Activated CD8-positive, alpha-beta memory T cell treated with anti-CD3 and anti-CD28 coated beads, Interleukin-2, amount 50 U/mL, for 1 hour (primary cell): Measurements from ENCODE around the gene RAP1GAP2.
"Not testable (repeated sequence)": the region's sequence is repeated elsewhere in the genome, so short reads cannot be mapped to it uniquely, and the experiment has no call there.

Experiments used
- DNase-seq: peaks from one replicate; pipeline ENCODE4 v3.0.0-alpha.2; 2020; ENCODE audit errors: extremely low read depth

RAP1GAP2 gene

DNA sequence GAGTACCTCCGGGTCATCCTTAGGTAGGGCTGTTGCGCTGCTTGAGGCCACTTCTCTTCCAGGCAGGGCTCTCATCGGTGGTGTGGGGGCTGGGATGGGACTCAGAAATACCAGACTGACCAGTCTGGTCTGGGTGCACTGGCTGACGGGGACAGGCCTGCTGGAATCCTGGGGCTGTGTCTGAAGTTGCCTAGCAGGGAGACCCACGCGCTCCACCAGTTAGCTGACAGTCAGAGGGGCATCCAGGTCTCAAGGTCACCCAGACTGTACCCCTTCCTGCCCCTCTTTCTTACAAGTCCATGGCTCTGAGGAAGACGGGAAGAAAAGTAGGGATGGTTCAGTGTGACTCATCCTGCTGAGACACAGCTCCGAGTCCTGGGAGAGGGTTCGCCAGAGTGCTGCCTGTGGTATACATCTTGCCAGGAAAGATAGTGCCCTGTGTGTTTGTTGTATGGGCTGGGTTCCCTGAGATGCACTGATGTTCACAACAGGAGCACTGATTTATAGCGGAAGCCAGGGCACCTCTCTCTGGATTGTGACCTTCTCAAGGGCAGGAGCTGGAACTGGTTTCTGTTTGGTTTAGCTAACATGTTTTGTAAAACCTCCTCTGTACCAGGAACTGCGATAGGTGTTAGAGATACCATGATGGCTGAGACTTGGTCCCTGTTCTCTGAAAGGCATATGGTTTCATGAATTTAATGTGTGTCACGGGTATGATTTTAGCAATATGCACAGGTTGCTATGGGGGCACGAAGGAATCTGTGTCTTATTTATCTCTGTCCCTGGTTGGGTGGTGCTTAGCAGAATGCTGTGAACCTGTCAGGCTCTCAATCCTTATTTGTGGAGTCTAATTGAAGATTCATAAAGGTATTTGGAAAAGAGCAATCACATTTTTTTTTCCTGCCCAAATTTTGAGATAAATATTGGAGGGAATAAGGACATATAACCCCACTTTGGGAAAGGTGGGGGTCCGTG, 169.7 kb downstream of the RAP1GAP2 start:
- DNase-seq, result no peak

DNA sequence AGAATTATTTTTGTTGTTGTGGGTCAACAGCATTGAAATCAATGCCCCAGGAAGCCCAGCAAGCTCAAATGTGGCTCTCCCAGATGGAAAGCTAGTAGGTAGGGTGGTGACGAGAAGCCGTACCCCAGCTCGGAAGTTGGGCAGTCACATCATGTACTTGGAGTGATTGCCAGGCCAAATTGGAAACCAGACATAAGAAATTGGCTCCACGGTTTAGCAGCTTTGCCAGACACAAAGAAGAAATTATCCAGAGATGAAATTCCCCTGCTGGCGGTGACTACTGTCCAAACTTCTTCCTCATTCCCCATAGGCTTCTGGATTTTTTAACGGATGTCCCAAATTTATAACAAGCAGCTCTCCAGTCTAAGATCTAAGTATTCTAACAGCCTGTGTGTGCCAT, 171.3 kb downstream of the RAP1GAP2 start:
- no peak for DNase-seq

DNA sequence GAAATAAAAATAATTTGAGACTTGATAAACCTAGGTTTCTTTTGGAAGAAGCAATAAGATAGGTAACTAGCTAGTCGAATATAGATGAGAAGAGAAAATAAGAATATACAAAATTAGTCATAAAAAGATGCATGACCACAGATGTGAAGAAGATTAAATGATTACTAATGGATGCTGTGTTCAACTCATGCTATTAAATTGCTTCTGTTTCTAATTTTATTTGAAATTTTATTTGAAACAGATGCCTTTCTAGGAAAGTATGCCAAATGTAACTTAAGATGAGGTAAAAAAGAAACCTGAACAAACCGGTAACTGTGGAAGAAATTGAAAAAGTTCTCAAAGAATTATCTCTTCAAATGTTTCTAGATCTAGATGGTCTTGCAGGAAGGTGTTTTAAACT, 175.6 kb downstream of the RAP1GAP2 start:
- no peak for DNase-seq

DNA sequence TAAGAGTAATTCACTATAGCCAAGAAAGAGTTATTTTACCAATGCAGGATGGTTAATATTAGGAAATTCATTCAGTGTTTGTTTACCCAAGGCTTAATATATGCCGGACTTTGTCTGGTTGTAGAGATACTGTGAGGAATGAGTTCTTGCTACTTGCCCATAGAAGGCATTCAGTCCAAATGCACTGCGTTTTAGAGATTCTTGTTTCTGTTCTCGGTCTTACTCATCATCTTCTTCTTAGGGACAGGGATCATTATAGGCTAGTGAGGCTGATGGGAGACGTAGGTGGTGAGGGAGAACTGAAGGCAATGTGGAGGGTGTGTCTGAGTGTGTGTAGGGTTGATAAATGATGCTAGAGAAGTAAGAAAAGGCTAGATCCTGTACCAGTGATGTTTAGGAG, 176.5 kb downstream of the RAP1GAP2 start:
- DNase-seq, result no peak

DNA sequence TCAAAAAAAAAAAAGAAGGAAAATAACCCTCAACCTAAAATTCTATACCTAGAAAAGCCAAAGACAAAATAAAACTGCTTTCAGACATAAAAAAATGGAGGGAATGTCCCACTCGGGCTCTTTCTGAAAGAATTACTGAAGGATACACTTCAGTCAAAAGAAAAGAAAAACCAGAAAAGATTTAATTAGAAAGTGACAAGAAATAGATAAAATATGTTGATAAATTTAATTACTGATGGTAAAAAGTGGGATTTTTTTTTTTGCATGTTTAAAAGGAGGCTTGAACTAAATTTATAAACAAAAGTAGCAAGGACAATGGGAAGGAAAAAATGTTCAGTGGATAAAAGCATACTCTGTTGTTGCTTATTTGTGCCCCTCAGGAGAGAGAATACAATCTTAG, 178.1 kb downstream of the RAP1GAP2 start:
- DNase-seq, result no peak

DNA sequence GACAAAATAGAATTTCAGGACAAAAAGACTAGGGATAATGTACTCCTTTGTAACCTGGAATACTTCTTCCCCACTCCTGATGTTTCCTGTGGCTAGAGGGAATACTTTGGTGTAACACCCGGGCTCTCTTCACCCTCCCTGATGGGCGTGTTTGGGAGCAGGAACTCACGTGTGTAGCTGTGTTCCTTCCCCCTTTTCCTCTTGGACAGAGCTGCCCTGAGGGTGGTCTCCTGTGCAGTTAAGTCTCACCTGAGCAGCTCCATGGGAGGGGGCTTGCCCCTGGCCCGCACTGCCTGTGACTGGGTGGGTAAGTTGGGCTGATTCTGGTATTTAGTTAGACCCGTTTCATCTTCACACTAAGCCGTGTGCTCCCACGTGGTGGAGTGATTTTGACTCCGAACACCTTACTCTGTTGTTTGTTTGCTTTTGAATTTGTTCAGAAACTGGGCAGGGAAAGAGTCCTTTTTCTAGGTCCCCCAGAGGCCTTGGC, 179.3 kb downstream of the RAP1GAP2 start:
- DNase-seq, result no peak

DNA sequence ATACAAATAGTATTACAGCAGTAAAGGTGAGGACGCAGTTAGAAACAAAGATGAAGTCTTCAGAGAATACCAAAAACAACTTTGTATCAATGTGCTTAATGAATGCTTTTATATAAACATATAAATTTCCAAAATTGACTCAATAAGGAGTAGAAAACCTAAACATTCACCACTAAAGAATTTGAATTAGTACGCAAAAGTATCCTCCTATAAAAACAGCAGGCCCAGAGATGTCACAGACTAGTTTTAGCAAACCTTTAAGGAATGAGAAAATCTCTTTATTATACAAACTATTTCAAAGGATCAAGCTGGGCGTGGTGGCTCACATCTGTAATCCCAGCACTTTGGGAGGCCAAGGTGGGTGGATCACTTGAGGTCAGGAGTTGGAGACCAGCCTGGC, 180.9 kb downstream of the RAP1GAP2 start:
- no peak for DNase-seq

DNA sequence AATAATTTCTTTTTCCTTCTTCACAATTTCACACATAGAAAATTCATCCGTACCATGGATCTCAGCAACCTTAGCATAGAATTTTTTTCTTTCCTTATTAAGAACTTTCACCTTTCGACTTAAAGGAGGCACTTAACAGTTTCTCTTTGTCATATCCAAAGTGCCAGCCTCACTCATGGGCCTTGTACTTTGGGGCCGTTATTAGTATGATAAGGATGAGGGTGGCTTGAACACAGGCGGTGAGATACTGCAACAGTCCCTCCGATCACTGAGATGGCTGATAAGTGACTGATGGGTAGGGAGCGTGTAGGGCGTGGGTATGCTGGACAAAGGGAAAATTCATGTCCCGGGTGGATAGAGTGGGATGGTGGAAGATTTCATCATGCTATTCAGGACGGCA, 181.9 kb downstream of the RAP1GAP2 start:
- no peak for DNase-seq

DNA sequence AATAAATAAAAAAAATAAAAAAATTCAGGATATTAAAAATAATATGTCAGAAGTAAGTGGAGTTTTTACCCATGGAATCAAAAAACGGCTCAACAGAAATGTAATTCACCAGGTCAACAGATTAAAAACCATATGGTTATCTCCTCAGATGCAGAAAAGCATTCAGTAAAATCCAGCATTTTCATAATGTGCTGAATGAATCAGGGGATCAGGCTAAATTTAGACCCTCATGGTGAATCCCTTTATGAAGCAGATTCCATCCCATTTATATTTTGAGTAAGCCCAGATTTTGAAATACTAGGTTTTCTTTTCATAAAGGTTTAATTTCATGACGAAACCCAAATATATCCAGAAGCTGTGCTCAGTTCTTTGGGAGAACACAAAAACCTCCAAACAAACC, 182.8 kb downstream of the RAP1GAP2 start:
- no peak for DNase-seq

DNA sequence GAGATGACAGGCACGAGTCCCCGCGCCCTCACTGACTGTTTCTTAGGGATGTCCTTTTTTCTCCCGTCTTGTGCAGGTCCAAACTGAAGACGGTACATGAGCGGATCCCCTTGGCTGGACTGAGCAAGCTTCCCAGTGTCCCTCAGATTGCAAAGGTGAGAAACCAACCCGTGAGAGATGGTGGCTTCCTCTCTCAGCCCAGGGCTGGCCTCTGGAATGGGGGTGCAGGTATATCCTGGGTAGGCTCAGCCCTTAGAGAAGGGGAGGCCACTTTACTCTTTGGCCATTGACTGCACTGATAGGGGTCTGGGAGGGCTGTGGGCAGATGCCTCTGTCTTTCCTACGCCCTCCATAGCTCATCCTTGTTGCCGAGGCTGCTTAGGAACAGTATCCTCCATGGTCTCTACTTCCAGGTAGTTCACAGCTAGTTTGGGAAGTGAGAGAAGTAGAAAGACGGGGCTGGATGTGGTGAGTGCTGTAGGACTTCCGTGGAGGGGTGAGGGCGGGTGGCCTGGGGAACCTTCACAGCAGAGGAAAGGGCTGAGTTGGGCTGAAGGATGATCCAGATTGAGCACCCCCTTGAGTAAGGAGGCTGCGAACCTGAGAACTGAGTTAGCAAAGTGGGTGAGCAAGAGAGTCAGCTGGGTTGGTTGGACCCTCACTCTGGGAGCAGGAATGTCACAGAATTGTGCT, 184.1 kb downstream of the RAP1GAP2 start:
- no peak for DNase-seq

DNA sequence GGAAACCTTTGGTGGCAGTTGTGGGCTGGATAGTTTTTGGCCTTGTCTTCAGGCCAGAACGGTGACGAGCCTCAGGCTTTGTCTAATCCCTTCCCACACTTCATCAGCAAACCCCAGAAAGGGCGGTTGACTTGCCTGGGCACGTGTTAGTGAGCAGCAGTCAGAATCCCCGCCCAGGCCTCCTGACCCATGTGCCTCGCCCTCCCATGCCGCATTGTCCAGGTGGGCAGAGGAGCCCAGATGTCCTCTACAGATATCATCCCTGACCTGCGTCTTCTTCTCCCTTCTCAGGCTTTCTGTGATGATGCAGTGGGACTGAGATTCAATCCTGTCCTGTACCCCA, 184.6 kb downstream of the RAP1GAP2 start:
- no peak for DNase-seq

DNA sequence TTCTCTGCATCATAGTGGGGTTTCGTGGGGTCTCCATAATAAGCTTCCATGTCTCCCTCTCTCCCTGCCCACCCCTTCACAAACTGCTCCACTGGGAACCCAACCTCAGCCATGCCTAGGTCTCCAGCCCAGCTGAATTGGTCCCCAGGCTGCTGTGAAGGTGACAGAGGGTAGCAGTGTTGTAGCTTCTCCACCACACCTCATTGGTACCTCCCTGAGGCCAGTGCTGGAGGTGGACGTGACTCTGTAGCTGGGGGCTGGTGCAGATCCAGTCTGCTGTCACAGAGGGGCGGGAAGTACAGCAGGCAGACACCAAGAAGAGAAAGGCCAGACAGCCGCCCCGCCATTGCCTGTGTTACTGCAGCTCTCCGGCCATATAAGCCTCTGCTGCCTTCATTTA, 185.1 kb downstream of the RAP1GAP2 start:
- no peak for DNase-seq

DNA sequence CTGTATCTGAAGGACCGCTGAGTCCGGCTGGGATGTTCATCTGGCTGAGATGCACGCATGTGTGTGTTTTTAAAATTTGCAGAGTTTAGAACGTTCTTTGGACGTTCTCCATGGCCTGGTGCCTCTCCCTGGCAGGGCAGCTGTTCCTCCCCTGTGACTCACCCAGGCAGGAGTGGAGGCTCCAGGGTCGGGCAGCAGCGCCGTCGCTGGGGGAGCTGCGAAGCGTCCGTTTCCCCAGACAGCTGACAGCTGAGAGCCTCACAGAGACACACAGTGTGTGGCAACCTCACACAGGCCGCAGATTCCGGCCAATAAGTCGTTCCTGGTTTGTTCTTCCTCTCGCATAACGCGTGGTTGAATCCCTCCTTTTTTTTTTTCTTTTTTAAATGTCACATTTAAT, 186.6 kb downstream of the RAP1GAP2 start:
- no peak for DNase-seq

DNA sequence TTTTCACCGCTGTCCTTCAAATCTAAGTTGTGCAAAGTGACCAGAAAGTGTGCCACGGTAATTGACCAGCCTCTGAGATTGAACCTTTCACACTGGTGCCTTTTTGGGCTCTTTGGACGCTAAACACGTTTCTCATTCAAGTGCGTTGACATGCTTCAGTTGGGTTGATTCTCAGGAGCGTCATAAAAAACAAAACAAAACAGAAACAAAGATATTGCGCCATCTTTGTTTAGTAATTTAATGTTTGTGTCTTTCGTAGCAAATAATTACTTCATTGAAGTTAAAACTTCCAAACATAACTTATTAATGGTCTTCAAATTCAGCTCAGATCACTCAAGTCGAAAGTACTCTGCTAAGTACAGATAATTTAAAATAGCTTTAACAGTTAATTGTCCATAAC, 187.0 kb downstream of the RAP1GAP2 start:
- no peak for DNase-seq

DNA sequence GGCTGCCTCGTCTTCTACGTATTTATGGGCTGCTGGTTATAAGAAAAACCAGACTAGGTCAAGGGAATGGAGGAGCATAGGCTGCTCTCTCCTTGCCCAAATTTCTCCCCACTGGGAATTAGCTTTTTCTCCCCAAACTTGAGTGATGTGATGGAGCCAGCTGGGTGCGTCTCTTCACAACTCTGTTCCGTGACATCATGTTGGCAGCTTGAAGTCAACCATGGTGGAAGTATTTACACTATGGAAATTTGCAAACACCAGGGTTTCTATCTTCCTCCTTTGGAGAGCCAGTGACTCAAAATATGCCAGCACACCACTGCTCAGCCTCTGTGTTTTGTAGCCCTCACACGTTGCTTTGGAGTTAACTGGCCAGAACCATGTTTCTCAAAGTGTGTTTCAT, 189.1 kb downstream of the RAP1GAP2 start:
- DNase-seq, result no peak

DNA sequence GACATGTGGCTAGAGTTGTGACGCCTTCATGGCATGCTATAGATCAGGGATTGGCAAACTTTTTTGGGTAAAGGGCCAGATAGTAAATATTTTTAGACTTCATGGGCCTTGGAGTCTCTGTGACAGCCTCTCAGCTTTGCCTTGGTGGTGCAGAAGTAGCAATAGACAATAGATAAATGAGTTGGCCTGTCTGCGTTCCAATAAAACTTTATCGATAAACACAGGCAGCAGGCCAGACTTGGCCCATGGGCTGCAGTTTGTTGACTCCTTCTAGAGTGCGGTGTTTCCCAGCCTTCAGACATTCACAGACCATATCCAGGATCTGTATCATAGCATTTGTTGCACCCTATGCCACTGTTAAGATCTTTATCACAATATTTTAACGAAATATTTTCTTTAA, 190.7 kb downstream of the RAP1GAP2 start:
- no peak for DNase-seq

DNA sequence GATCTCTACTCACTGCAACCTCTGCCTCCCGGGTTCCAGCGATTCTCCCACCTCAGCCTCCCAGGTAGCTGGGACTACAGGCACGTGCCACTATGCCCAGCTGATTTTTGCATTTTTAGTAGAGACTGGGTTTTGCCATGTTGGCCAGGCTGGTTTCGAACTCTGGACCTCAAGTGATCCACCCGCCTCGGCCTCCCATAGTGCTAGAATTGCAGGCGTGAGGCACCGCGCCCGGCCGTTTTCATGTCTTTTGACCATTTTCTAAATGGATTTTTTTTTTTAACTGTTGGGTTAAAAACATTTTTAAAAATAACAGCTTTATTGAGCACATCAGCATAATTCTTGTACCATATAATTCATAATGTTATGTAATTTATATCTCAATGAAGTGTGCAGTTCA, 193.2 kb downstream of the RAP1GAP2 start:
- not testable (repeated sequence) for DNase-seq

DNA sequence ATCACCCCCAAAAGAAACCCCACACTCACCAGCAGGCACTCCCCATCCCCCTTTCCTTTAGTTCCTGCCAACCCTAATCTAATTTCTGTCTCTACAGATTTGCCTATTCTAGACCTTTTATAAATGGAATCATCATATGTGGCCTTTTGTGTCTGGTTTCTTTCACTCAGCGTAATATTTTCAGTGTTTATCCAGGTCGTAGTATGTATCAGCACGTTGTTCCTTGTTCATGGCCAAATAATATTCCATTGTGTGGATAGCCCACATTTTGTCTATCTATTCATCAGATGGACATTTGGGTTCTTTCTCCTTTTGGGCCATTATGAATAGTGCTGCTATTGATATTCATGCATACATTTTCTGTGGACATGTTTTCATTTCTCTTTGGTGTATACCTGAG, 193.6 kb downstream of the RAP1GAP2 start:
- no peak for DNase-seq

DNA sequence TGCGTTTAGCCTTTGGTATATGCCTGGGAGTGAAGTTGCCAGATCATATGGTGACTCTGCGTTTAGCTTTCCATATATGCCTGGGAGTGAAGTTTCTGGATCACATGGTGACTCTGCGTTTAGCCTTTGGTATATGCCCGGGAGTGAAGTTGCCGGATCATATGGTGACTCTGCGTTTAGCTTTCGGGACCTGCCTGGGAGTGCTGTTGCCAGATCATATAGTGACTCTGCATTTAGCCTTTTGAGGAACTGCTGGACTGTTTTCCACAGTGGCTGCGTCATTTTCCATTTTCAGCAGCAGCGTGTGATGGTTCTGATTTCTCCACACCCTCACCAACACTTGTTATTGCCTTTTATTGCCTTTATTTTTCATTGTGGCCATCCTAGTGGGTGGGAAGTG, 194.2 kb downstream of the RAP1GAP2 start:
- no peak for DNase-seq

DNA sequence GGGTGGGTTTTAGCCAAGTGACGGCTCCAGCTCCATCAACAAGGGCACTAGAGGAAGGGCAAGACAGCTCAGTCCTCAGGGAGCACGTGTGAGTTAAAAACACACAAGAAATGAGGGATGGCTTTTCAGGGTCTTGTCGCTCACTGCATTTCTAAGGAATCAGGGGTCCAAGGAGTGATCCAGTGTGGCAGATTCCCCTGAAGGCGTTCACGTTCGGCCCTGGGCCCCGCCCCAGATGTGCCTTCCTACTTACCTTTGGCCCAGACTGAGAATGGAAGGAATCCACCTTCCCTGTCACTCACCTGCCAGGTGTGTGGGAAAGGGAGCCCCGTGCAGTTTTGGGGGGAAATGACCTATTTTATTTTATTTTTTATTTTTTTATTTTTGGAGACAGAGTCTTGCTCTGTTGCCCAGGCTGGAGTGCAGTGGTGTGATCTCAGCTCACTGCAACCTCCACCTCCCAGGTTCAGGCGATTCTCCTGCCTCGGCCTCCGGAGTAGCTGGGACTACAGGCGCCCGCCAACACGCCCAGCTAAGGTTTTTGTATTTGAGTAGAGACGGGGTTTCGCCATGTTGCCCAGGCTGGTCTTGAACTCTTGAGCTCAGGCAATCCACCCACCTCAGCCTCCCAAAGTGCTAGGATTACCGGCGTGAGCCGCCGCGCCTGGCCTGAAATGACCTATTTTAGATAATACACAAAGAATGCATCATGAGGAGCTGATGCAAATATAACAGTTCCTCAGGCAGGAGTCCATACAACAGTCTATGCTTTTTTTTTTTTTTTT, 195.3 kb downstream of the RAP1GAP2 start:
- not testable (repeated sequence) for DNase-seq

DNA sequence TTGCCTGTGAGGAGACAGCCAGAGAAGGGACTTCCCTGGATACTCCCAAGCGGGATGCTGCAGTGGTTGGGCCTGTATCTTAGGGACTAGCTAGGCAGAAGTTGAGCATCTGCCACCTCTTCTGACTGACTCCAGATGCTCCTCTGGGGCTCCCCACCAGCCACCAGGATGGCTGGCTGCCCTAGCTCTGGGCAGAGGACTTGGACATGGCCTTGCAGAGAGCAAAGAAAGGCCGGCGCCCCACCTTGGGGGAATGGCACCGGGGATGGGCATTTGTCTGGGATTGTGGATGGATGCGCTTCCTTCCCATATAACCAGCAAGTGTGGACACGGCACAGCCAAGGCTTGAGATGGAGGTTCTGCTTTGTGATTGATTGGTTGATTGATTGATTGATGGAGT, 198.2 kb downstream of the RAP1GAP2 start:
- DNase-seq, result no peak

DNA sequence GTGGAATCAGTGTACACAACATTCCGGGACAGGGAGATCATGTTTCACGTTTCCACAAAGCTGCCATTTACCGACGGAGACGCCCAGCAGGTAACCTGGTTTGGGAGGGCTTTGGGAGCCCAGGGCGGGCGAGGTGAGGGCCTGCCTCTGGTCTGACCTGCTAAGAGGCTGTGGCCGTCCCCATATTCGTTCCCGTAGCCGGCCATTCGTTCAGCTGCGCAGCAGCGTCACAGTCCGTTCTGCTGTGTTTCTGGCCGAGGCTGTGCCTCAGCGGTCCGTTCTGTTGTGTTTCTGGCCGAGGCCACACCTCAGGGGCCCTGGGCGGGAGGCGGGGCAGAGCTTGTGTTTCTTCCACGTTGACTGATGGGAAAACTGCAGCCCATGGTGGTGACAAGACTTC, 199.1 kb downstream of the RAP1GAP2 start:
- DNase-seq, result no peak
